Ascending aorta (tissue), 2 donors: ENCODE measurements around the gene SLC2A13. TPM values are rescaled to one million over a fixed set of nuclear protein-coding genes. Genes with fewer than 3 reads are reported as not detected.
"Not testable (repeated sequence)": the region's sequence is repeated elsewhere in the genome, so short reads cannot be mapped to it uniquely, and the experiment has no call there.

Source experiments
- DNase-seq, 2 donors: peaks; one replicate each; pipeline ENCODE4 v3.0.0-alpha.2; 2019; ENCODE audit warnings: low spot score in 2 of 2
- H3K27ac ChIP-seq, 2 donors: fragments of 200-600 bp; sonication (generic); one replicate each; pipeline ENCODE4 v1.5.1; 2016 to 2017; ENCODE audit warnings: mild to moderate bottlenecking in 1 of 2
- H3K27me3 ChIP-seq: fragments of 200-600 bp; sonication (generic); one replicate; pipeline ENCODE4 v1.5.1; 2017
- H3K36me3 ChIP-seq, 2 donors: fragments of 200-600 bp; sonication (generic); one replicate each; pipeline ENCODE4 v1.5.1; 2016
- H3K4me1 ChIP-seq, 2 donors: fragments of 200-600 bp; sonication (generic); one replicate each; pipeline ENCODE4 v1.5.1; 2016 to 2017; ENCODE audit warnings: mild to moderate bottlenecking in 1 of 2
- H3K4me3 ChIP-seq, 2 donors: fragments of 200-600 bp; sonication (generic); one replicate each; pipeline ENCODE4 v1.5.1; 2016 to 2017; ENCODE audit warnings: mild to moderate bottlenecking in 1 of 2
- H3K9me3 ChIP-seq, 2 donors: fragments of 200-600 bp; sonication (generic); one replicate each; pipeline ENCODE4 v1.5.1; 2016
- CTCF ChIP-seq, 3 experiments: fragments of 200-600 bp in 2 of 3; fragments of 450-650 bp in 1 of 3; sonication (generic) in 2 of 3; IDR thresholded peaks; one replicate each; pipeline ENCODE4 v1.5.1; 2016 to 2019; ENCODE audit warnings: antibody characterized with exemption in 3 of 3, mild to moderate bottlenecking in 1 of 3, moderate library complexity in 1 of 3
- intact Hi-C: fragments of 100-400 bp; cut with DNase I; formaldehyde crosslinking; loops from one replicate; pipeline ENCODE4 v1.15.1; 2023
- total RNA-seq: library from RNA; depleted of rRNA; stranded (reverse); fragments of >200 nt; gene quantifications from one replicate; pipeline ENCODE4 v1.1.0, GENCODE V29; 2016

SLC2A13 gene
- total RNA-seq, 1 donor from 2014 or later: 23.5 TPM

- Histone ChIP-seq H3K9me3 (no peaks in the 10 kb centered on the region), H3K27ac (no peak overlapping the region), H3K27me3 (no peaks in the 10 kb centered on the region), H3K4me3 (no peak overlapping the region), H3K36me3 (no peaks in the 10 kb centered on the region), H3K4me1 (no peaks in the 10 kb centered on the region)
- no peak for DNase-seq
- intact Hi-C loops: no loop called here
- TF ChIP-seq CTCF (IDR thresholded peaks at IDR 0.05): no peak
Measured at GRCh38 chr12:39928181-39928899, 177.5 kb downstream of the SLC2A13 start.

GRCh38 chr12:39923364-39923763 is 182.5 kb downstream of the SLC2A13 start:
- no peaks in the 10 kb centered on the region for H3K4me1 ChIP-seq
- H3K27me3 ChIP-seq: no peaks in the 10 kb centered on the region
- intact Hi-C loops: no loop called here
- H3K27ac ChIP-seq: no peak overlapping the region
- H3K36me3 ChIP-seq: no peaks in the 10 kb centered on the region
- H3K4me3 ChIP-seq: no peak overlapping the region
- TF ChIP-seq CTCF (IDR thresholded peaks at IDR 0.05): no peak
- H3K9me3 ChIP-seq: no peaks in the 10 kb centered on the region
- no peak for DNase-seq

GRCh38 chr12:39922598-39922997 is 183.3 kb downstream of the SLC2A13 start:
- intact Hi-C loops, H3K9me3 ChIP-seq, DNase-seq, H3K4me1 ChIP-seq, H3K36me3 ChIP-seq, H3K27me3 ChIP-seq, H3K4me3 ChIP-seq, H3K27ac ChIP-seq: not testable (repeated sequence)

- no peak overlapping the region for H3K27ac ChIP-seq
- intact Hi-C loops: no loop called here
- H3K27me3 ChIP-seq: no peaks in the 10 kb centered on the region
- no peaks in the 10 kb centered on the region for H3K36me3 ChIP-seq
- no peaks in the 10 kb centered on the region for H3K4me1 ChIP-seq
- no peaks in the 10 kb centered on the region for H3K9me3 ChIP-seq
- no peak for TF ChIP-seq CTCF (IDR thresholded peaks at IDR 0.05)
- H3K4me3 ChIP-seq: no peak overlapping the region
- DNase-seq: no peak
Measured at GRCh38 chr12:39920647-39921046, 185.2 kb downstream of the SLC2A13 start.

- Histone ChIP-seq H3K27ac (no peak overlapping the region), H3K27me3 (no peaks in the 10 kb centered on the region), H3K9me3 (no peaks in the 10 kb centered on the region), H3K4me3 (no peak overlapping the region), H3K4me1 (no peaks in the 10 kb centered on the region), H3K36me3 (no peaks in the 10 kb centered on the region)
- TF ChIP-seq CTCF (IDR thresholded peaks at IDR 0.05): no peak
- intact Hi-C loops: no loop called here
- DNase-seq: no peak
Measured at GRCh38 chr12:39920222-39920621, 185.7 kb downstream of the SLC2A13 start.

- H3K36me3 ChIP-seq: no peaks in the 10 kb centered on the region
- no peak for TF ChIP-seq CTCF (IDR thresholded peaks at IDR 0.05)
- H3K4me3 ChIP-seq: no peak overlapping the region
- no peak overlapping the region for H3K27ac ChIP-seq
- no peaks in the 10 kb centered on the region for H3K27me3 ChIP-seq
- no peak for DNase-seq
- H3K9me3 ChIP-seq: no peaks in the 10 kb centered on the region
- intact Hi-C loops: no loop called here
- H3K4me1 ChIP-seq: no peaks in the 10 kb centered on the region
Measured at GRCh38 chr12:39919790-39920189, 186.1 kb downstream of the SLC2A13 start.
